ENCODE measurements around the gene VPS11.

GRCh38 chr11:119056421-119056999 is 11.1 kb upstream of the VPS11 start:
- TF ChIP-seq CTCF (conservative IDR thresholded peaks at IDR 0.05; ENCODE audit: low read length) (no peak; the same call in 1 of the 2 replicates), EZH2phosphoT487 (IDR thresholded peaks at IDR 0.05; ENCODE audit: borderline replicate concordance, low read depth, low read length) (no peak)

Data from OCI-LY7 (cell line).